ENCODE results near the gene NEDD4.
"Not testable (repeated sequence)": the region's sequence is repeated elsewhere in the genome, so short reads cannot be mapped to it uniquely, and the experiment has no call there.

The NEDD4 gene

DNA sequence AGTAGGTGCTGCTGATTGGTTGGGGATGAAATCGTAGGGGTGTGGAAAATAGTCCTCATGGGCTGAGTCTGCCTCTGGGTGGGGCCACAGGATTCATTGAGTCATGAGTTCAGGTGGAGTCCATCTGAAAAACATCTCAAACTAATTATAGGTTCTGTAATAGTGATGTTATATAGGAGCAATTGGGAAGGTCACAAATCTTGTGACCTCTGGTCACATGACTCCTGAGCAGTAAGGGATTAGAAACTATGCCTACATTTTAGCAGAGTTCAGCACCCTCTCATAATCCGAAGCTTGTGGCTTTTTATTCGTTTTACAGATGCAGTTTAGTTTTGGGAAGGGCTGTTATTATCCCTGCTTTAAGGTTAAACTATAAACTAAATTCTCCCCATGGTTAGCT, 22.9 kb upstream of the NEDD4 start:
- in situ Hi-C loops (cut with HindIII; ENCODE audit: low pct_ligation_motif_present, low pct_unique_long_range_greater_than_20kb, low sequenced_read_pairs), result no loop called here
- no peak for DNase-seq

DNA sequence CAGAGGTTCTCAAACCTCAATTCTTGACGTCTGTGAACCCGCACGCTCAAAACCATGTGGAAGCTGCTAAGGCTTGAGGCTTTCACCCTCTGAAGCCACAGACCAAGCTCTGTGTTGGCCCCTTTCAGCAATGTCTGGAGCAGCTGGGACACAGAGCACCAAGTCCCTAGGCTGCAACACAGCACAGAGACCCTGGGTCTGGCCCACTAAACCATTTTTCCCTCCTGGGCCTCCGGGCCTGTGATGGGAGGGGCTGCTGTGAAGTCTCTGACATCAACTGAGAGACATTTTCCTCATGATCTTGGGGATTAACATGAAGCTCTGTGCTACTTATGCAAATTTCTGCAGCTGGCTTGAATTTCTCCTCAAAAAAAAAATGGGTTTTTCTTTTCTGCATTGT, 21.3 kb upstream of the NEDD4 start:
- in situ Hi-C loops (cut with HindIII; ENCODE audit: low pct_ligation_motif_present, low pct_unique_long_range_greater_than_20kb, low sequenced_read_pairs), result no loop called here

DNA sequence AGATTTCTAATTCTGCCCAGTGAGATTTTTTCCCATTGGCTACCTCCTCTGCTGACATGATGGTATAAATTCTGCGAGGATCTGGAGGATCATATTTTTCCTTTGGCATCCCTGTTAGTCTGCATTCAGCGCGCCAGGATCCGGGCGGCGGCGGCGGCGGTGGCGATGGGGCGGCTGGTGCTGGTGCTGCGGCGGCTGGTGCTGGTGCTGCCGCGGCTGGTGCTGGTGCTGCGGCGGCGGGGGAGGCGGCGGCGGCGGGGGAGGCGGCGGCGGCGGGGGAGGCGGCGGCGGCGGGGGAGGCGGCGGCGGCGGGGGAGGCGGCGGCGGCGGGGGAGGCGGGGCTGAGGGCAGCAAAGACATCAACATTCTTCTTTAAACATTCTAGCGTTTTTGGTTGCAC, 13.6 kb upstream of the NEDD4 start:
- peak; percentile 31 for DNase-seq
- in situ Hi-C loops (cut with HindIII; ENCODE audit: low pct_ligation_motif_present, low pct_unique_long_range_greater_than_20kb, low sequenced_read_pairs), result not testable (repeated sequence)

More for the DNA sequence above, 21.3 kb upstream of the NEDD4 start:
- no peak for DNase-seq

DNA sequence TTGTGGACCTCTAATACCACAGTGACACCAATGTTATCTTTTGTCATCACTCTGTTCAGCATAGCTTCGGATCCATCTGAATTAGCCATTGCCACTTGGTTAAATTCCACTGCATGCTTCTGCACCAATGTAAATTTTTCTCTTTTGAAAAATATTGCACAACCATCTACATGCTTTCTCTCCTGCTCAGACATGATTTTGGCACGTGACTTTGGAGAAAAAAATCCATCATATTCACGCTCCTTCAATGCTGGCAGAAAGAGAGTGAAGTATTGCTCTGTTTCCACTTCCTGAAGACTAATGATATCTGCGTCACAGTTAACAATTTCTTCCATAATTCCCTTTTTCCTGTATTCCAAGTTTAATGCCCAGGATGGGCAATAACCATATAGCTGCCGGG, 13.0 kb upstream of the NEDD4 start:
- DNase-seq; in situ Hi-C loops (cut with HindIII; ENCODE audit: low pct_ligation_motif_present, low pct_unique_long_range_greater_than_20kb, low sequenced_read_pairs): not testable (repeated sequence)

DNA sequence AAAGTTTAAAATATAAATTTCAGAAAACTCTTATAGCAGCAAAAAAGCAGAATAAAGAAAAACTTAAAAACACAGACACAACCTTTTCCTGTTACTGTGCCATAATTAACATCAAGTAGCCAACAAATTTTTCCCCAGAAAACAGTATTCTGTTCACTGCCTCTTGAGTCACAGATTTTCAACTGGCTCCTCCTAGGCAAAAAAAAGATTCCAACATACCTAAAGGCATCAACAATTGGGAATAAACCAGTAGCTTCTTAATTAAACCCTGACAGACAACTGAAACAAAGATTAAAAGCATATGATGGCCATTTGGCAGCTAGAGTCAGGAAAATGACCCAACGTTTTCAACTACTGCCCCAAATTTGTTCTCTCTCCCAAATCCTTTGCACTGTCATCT, 10.9 kb upstream of the NEDD4 start:
- in situ Hi-C loops (cut with HindIII; ENCODE audit: low pct_ligation_motif_present, low pct_unique_long_range_greater_than_20kb, low sequenced_read_pairs); DNase-seq: not testable (repeated sequence)

DNA sequence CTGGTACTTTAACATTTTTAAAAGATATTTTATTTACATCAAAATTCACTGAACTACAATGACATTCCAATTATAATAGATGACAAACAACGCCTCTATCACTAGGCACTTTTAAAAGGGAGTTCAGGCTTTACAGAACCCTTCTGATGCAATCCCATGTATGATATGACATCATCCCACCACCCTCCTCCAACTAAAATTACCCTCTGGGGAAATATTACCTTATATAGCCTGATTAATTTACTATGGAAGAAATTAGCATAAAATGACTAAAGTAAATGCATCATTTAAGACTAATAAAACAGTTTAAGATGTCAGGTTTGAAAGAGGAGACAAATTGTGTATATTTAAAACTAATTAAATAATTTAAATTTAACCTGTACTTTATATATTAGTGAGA, 10.4 kb upstream of the NEDD4 start:
- DNase-seq; in situ Hi-C loops (cut with HindIII; ENCODE audit: low pct_ligation_motif_present, low pct_unique_long_range_greater_than_20kb, low sequenced_read_pairs): not testable (repeated sequence)

DNA sequence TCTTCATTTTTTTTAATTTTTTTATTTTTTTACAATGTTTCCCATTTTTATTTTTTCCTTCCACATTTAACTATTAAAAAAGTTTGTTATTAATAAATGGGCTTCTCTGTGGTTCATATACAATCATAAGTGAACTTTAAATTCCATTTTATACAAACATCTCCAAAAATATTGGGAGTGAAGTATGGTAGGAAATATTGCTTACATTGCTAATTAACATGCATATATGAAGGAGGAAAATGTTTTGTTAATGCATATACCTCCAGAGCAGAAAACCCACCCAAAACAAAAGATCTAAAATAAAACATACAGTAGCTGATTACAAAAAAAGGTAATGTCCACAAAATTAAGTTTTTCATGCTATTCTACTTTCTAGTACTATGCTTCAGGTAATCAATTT, 9.9 kb upstream of the NEDD4 start:
- in situ Hi-C loops (cut with HindIII; ENCODE audit: low pct_ligation_motif_present, low pct_unique_long_range_greater_than_20kb, low sequenced_read_pairs); DNase-seq: not testable (repeated sequence)

DNA sequence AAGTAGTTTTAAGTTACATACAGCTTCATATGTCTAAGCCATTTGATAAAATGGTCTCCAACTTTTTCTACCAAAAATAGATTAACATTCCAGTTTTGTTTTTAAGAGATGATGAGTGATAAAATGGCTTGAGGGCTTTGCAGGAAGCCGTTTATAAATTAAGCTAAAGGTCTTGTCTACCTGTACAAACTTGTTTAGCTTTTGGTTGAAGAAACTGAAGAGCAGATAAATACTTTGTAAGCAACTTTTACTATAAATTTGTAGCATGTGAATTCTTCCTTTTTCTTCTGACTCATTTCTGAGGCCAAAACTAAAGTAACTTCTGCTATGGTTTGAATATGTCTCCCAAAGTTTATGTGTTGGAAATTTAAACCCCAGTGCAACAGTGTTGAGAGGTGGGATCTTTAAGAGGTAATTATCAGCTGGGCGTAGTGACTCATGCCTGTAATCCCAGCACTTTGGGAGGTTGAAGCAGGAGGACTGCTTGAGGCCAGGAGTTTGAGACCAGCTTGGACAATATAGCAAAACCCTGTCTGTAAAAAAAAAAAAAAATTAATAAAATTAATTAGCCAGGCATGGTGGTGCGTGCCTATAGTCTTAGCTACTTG, 8.2 kb upstream of the NEDD4 start:
- no peak for DNase-seq
- in situ Hi-C loops (cut with HindIII; ENCODE audit: low pct_ligation_motif_present, low pct_unique_long_range_greater_than_20kb, low sequenced_read_pairs), result no loop called here

DNA sequence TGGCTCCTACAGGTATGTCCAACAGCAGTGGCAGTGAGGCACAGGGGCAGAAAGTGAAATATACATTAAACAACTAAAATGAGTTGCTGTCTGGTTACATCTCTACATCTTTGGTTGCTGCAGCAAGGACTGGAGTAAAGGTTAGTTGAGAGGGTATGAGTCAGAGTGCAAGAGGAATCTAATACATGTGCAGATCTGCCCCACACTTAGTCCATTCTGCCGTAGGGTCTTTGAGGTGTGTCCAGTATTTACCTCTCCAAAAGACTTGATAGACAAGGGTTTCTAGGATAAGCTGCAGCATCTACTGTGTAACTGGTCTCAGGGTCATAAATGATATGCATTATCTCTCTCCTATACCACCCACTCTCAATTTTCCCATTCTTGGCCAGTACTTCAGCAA, 6.2 kb upstream of the NEDD4 start:
- in situ Hi-C loops (cut with HindIII; ENCODE audit: low pct_ligation_motif_present, low pct_unique_long_range_greater_than_20kb, low sequenced_read_pairs), result no loop called here
- DNase-seq, result no peak

DNA sequence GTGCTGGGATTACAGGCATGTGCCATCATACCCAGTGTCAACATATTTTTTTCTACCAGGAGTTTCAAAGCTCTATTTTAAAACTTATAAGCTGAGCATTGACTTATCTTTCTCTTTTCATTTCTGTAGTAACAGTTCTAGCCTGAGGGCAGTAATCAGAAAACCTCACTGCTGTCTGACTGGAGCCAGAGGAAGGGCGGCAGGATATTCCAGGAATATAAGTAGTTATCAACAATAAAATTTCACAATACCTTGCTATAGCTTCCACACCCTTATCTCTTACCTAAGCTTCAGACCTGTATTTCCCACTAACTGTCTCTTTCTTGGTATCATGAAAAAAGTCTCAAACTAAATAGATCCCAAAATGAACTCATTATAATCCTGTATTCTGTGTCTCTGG, 5.1 kb upstream of the NEDD4 start:
- in situ Hi-C loops (cut with HindIII; ENCODE audit: low pct_ligation_motif_present, low pct_unique_long_range_greater_than_20kb, low sequenced_read_pairs), result no loop called here
- DNase-seq, result no peak

DNA sequence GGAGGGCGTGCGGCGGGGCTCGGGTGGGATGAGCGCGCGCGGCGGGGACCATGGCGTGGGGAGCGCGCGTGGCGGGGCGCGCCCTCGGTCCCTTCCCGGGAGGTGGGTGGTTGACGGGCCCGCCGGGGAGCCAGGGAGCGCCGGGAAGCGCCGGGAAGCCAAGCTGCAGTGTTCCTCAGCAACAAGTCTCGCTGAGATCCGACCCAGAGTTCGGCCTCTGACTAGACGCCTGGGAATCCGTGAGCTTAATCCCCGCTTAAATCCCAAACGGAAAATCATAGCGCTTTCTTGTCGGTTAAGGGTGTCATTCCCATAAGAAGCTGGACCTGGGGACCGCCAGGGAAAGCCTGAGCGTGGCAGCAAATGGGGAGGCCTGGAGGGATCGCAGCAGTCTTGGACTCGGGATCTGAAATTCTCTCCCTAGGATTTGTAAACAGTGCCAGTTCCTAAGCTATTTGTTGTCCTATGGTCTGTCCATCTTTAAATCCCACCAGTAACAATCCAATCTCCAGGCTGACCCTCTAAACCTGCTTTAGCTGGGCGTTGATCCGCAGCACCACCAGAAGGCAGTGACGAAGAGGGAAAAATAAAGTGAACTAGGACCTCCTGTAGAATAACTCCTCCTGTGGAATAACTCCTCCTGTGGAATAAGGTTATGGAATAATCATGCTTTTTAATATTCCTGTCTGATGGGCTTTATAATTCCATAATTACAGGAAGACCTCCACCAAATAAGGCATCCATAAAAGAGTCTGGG, 570 bp upstream of the NEDD4 start:
- in situ Hi-C loops (cut with HindIII; ENCODE audit: low pct_ligation_motif_present, low pct_unique_long_range_greater_than_20kb, low sequenced_read_pairs), result no loop called here

DNA sequence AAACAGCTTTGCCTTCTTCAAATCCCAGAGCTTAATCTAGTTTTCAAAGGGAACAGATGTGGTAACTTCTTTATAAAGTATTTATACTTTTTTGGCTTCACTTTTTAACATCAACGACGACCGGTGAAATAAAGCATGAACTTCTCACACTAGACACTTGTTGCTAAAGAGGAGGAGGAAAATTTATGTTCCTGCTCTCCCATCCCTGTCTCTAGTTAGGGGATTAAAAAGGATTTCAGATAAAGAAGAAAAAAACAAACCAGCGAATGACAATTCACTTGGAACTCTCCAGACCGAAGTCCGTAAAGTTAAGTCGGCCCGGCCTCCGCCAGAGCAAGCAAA, 672 bp downstream of the NEDD4 start:
- no peak for DNase-seq

More for the DNA sequence above, 570 bp upstream of the NEDD4 start:
- DNase-seq, result peak; percentile 50

DNA sequence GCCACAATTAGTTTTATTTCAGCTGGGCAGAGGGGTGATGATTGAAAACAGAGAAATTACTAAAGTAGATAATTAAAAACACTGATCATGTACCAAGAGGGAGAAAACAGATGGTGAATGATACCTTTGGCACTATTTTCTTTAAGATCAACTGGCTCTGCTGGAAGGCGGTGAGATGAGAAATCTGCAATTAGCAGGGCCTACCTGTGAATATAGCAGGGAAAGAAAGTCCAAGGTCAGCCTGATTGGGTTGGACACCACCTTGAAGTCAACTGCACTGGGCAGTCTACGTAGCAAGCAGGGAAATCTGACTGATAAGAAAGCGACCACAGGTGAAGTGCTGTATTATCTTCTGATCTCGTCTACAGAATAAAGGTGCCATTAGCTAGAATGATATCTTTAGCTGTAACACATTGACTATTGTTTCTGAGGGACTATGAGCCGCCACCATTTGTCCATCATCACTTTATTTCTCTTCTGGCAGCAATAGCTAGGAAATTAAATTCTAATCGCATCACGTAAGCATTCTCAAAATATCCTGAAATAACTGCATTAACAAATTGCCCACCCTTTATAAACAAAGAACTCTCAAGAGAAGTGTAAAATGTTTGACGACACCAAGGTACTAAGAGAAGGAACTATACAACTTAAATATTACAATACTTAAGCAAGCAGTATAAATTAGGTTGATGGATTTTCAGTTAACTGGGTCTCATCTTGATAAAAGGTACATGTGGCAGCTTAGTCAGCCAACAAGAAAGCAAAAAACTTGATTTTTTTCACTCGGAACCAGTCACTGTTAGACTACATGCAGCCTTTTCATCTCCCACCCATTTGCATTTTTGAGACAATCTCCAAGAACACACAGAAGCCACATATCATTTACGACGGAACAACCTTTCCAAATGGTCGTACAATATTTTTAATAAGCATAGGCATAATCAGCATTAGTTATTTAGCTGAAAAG, 1.3 kb downstream of the NEDD4 start:
- no peak for DNase-seq
- in situ Hi-C loops (cut with HindIII; ENCODE audit: low pct_ligation_motif_present, low pct_unique_long_range_greater_than_20kb, low sequenced_read_pairs), result no loop called here

More for the DNA sequence above, 672 bp downstream of the NEDD4 start:
- in situ Hi-C loops (cut with HindIII; ENCODE audit: low pct_ligation_motif_present, low pct_unique_long_range_greater_than_20kb, low sequenced_read_pairs), result no loop called here

DNA sequence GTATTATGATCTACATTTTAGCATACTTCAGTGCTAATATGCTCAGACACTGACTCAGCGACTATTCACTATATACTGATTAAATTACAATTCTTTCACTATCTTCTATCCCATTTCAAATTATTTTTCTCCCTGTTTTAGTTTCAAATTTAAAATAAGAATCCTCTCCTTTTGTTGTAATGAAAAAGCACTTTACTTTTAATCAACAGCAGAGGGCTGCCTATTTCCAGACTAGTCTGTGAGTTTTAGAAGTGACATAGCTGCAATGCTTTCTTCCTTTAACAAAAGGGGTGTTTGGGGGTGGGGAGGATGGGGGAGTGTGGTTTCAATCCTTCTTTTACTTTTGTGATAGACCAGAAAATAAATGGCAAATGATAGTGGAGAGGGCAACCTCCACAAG, 2.4 kb downstream of the NEDD4 start:
- DNase-seq, result no peak
- in situ Hi-C loops (cut with HindIII; ENCODE audit: low pct_ligation_motif_present, low pct_unique_long_range_greater_than_20kb, low sequenced_read_pairs), result no loop called here

DNA sequence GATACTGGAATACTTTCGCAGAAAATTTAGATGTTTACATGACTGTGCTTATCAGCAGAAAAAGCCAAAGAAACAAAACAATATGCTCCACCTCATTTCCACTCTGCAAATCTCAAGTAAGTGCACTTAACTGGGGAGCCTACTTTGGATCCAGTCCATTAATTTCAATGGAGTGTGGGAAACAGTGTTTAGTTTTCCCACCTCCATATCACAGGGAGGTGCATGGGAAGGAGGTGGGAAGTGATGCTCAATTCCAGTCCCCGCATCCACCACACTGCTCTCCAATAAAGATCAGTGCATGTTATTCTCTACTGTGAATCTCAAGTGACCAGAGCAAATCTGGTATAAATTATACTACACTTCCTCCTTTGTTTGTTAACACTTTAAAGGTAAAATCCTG, 2.9 kb downstream of the NEDD4 start:
- DNase-seq, result no peak
- in situ Hi-C loops (cut with HindIII; ENCODE audit: low pct_ligation_motif_present, low pct_unique_long_range_greater_than_20kb, low sequenced_read_pairs), result no loop called here

DNA sequence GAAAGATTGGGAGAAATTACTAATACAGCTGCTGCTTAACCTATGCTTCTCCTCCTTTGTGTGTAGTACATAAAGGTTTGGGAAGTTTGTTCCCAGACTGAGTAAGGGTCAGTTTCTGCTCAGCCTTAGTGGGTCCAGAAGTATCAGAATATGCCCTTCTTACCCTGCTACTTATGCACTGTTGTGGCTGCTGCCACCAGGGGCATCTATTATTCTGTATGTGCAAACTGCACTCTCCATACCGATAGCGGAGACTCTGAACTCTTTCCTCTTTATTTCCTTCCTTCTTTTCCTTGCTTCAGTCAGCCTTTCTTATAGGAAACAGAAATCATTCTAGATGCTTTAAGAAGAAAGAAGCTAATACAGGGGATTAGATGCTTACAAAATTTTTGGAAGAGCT, 4.0 kb downstream of the NEDD4 start:
- in situ Hi-C loops (cut with HindIII; ENCODE audit: low pct_ligation_motif_present, low pct_unique_long_range_greater_than_20kb, low sequenced_read_pairs), result no loop called here
- DNase-seq, result no peak

DNA sequence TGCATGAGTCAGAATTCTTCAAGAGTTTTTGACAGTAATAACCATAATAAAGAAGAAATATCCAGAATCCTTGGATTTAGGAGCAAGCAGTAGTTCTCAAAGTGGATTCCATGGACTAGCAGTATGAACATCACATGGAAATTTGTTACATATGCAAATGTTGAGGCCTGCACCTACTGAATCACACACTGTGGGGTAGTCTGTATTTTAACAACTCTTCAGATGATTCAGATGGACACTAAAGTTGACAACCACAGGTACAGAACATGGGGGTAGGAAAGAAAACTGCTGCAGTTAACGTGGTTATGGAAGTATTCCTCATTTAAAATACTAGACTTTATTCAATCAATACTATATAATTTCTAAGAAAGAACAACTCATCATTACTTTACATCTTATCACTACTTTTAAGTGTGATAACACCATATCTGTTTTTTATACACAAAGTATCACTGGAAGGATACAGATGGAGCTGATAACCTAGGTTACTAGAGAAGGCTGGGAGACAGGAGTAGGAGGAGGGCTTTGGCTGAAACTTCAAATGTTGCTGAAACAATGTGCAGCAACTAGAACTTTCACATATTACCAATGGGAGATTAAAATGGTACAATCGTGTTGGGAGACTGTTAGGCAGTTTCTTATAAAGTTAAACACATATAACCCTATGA, 11.7 kb downstream of the NEDD4 start:
- in situ Hi-C loops (cut with HindIII; ENCODE audit: low pct_ligation_motif_present, low pct_unique_long_range_greater_than_20kb, low sequenced_read_pairs), result no loop called here
- no peak for DNase-seq

DNA sequence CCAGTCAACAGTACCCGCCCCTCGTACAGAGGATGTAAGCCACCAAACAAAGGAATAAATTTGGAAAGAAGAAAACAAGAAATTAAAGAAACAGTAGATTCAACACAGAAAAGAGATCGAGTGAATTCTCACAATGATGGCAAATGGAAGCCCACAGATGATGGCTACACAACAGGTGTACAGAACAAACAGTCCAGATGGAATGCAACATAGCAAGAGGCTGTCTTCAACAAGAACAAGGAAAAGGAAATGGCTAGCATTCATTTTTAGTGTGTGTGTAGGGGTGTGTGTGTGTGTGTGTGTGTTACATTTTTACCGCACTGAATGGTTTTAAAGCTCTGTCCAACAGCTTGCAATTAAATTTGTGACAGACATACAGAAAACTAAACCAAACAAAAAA, 12.9 kb downstream of the NEDD4 start:
- in situ Hi-C loops (cut with HindIII; ENCODE audit: low pct_ligation_motif_present, low pct_unique_long_range_greater_than_20kb, low sequenced_read_pairs), result no loop called here

DNA sequence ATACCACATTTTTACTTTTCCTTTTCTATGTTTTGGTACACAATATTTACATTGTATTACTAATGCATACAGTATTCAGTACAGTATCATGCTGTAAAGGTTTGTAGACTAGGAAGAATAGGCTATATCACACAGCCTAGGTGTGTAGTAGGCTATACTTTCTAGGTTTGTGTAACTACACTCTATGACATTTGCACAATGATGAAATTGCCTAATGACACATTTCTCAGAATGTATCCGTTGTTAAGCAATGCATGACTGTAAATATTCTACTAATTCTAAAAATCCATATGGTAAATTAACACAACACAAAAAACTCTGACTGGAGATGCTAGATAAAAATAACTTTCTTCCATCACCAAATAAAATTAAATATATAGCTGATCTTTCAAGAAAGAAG, 16.2 kb downstream of the NEDD4 start:
- in situ Hi-C loops (cut with HindIII; ENCODE audit: low pct_ligation_motif_present, low pct_unique_long_range_greater_than_20kb, low sequenced_read_pairs), result no loop called here
- no peak for DNase-seq

More for the DNA sequence above, 12.9 kb downstream of the NEDD4 start:
- no peak for DNase-seq
